Activated CD4-positive, alpha-beta T cell treated with anti-CD3 and anti-CD28 coated beads, Interleukin-2, Interleukin-6, amounts not matched to agents 100 ng/mL and 50 ng/mL, durations not matched to agents 16 hours and 8 hours (primary cell): Measurements from ENCODE around the gene PGAP3.
A peak's percentile ranks its signal among the peaks of the same experiment; 100 is the strongest.
"Not testable (repeated sequence)": the region's sequence is repeated elsewhere in the genome, so short reads cannot be mapped to it uniquely, and the experiment has no call there.

Experiments used
- DNase-seq: peaks from one replicate; pipeline ENCODE4 v3.0.0-alpha.2; 2020

The PGAP3 gene, protein sequence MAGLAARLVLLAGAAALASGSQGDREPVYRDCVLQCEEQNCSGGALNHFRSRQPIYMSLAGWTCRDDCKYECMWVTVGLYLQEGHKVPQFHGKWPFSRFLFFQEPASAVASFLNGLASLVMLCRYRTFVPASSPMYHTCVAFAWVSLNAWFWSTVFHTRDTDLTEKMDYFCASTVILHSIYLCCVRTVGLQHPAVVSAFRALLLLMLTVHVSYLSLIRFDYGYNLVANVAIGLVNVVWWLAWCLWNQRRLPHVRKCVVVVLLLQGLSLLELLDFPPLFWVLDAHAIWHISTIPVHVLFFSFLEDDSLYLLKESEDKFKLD

GRCh38 chr17:39687546-39688474 lies at the start of gene PGAP3:
TSS of gene PGAP3 (minus strand) at chr17:39688057. CDS start at chr17:39688014, 43 bp downstream.
- DNase-seq, result peak; percentile 90

- no peak for DNase-seq
These were observed 49.4 kb upstream of the PGAP3 start for GRCh38 chr17:39737206-39737759.

GRCh38 chr17:39736319-39737165 lies 48.7 kb upstream of the PGAP3 start:
- DNase-seq, result no peak

GRCh38 chr17:39735882-39736281 lies 48.0 kb upstream of the PGAP3 start:
- no peak for DNase-seq

- no peak for DNase-seq
These were observed 44.7 kb upstream of the PGAP3 start for GRCh38 chr17:39732586-39732985.

GRCh38 chr17:39730095-39730921 lies 42.5 kb upstream of the PGAP3 start, which contains the start of gene MIEN1:
TSS of gene MIEN1 (minus strand) at chr17:39730532. CDS start at chr17:39730495, 37 bp downstream.
- DNase-seq, result peak; percentile 96

DNA sequence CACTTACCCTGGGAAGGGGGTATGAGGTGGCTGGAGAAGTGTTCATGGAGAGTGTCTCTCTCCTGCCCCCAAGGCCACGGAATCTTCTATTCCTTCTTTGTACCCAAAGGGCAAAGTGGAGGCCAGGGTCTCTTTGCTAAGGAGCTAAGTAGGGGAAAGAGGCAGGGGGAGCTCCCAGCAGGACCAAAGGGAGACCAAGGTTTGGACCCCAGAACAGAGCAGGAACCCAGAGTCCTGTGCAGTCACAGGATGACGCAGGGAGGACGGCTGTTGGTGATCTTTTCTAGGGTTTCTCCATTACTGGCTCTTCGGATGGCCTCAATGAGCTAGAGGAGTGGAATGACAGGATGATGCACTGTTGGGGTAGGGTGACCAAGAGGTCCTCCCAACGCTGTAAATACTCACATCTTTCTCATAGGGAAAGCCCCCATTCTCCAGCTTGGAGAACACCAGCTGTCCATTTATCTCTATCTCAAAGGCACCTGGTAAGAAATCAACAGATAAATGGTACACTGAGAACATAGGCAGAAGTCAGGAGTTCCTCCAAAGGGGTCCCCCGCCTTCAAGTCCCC lies 41.5 kb upstream of the PGAP3 start:
- DNase-seq, result no peak

GRCh38 chr17:39727556-39727955 lies 39.7 kb upstream of the PGAP3 start:
- DNase-seq, result no peak

GRCh38 chr17:39726617-39727016 lies 38.8 kb upstream of the PGAP3 start:
- no peak for DNase-seq

- DNase-seq, result not testable (repeated sequence)
These were observed 38.1 kb upstream of the PGAP3 start for GRCh38 chr17:39725923-39726322.

DNA sequence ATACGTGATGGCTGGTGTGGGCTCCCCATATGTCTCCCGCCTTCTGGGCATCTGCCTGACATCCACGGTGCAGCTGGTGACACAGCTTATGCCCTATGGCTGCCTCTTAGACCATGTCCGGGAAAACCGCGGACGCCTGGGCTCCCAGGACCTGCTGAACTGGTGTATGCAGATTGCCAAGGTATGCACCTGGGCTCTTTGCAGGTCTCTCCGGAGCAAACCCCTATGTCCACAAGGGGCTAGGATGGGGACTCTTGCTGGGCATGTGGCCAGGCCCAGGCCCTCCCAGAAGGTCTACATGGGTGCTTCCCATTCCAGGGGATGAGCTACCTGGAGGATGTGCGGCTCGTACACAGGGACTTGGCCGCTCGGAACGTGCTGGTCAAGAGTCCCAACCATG lies 36.9 kb upstream of the PGAP3 start:
- DNase-seq, result no peak

- DNase-seq, result peak; percentile 18
These were observed 35.4 kb upstream of the PGAP3 start for GRCh38 chr17:39722965-39723848.

- DNase-seq, result no peak
These were observed 34.2 kb upstream of the PGAP3 start for GRCh38 chr17:39722104-39722503.

DNA sequence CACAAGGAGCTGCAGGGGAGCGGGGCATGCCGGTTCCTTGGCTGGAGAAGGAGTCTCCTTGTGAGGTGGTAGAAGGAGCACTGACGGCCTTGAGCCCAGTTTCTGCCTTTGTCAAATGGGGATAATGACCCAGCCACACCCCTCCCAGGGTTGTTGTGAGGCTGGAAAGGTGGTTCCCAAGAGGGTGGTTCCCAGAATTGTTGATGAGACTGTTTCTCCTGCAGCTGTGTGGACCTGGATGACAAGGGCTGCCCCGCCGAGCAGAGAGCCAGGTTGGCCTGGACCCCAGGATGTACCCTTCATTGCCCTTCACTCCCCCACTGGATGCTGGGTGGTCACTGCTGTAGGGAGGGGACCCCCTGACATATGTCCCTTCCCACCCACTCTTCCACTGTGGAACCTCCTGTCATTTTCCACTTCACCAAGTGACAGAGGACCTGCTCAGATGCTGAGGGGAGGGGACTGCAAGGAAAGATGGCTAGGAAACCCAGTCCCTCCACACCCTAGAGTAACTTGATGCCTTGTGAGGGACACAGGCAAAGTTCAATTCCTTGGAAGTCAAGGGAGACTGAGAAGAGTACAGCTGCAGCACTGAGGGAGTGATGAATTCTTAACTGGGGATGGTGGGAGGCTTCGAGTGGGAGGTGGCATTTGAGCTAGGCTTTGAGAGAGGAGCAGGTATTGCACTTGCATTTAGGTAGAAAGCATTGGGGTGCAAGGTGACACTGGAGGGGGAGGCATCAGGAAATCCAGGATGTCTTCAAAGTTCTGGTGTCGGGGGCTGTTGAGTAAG lies 31.9 kb upstream of the PGAP3 start:
- no peak for DNase-seq

DNA sequence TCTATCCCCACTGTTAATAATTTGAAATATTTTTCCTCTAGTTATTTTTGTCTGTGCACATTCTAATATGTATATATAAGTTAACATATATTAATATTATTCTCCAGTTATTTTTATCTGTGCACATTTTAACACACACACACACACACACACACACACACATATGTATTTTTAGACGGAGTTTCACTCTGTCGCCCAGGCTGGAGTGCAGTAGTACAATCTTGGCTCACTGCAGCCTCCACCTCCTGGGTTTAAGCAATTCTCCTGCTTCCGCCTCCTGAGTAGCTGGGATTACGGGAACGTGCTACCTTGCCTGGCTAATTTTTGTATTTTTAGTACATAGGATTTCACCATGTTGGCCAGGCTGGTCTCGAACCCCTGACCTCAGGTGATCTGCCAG lies 29.8 kb upstream of the PGAP3 start:
- DNase-seq, result no peak

- no peak for DNase-seq
These were observed 29.2 kb upstream of the PGAP3 start for GRCh38 chr17:39716879-39717536.

GRCh38 chr17:39716073-39716818 lies 28.4 kb upstream of the PGAP3 start:
- no peak for DNase-seq
